Inflammatory macrophage treated with lipopolysaccharide for 4 hours (primary cell): Measurements from ENCODE around the gene NAA40.

Experiments used
- DNase-seq: peaks from one replicate; pipeline ENCODE4 v3.0.0-alpha.2; 2020

NAA40 gene

GRCh38 chr11:63913866-63914830, 24.7 kb upstream of the NAA40 start:
- DNase-seq = no peak

- no peak for DNase-seq
These were observed 23.7 kb upstream of the NAA40 start for GRCh38 chr11:63914896-63915691.

- no peak for DNase-seq
These were observed 22.6 kb upstream of the NAA40 start for GRCh38 chr11:63915961-63916836.

DNA sequence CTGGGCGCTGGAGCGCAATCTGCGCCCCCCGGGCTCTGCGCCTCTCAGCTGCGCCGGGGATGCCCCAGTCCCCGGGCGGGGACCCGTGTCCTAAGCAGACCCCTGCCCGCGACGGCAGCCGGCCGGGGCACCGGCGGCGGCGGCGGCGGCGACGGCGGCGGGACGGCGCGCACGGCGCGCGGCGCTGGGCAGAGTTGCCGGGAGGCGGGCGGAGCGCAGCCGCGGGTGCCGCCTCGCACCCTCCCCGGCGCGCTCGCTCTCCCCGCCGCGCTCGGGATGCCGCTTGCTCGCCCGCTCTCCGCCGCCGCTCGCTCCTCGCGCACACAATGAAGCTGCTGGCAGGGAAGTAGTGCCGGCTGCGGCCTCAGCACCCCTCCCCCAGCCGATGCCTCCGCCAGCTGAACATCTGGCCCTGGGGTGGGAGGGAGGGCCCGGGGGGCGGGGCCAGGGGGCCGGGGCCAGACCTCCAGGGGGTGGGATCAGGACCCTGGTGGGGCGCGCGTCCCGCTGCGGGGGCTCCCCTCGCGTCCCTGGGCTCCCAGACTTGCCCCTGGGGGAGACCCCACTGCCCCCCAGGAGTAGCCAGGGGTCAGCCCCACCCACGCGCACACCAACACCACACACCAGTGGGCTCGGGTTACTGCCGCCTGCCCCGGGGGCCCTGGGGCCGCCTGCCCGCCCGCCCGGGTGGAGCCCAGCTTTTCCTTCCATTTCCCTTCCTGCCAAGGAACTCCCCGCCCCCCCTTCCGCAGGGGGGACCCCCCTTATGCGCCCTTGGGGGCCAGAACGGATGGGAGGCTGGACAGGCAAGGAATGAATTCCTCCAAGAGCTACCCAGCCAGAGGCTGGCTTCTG, 21.7 kb upstream of the NAA40 start, which contains the start of gene RCOR2:
TSS of gene RCOR2 (minus strand) at position 328 of the 855 bp plus-strand sequence. CDS start 708 bp downstream, outside the sequence.
- peak; percentile 51 for DNase-seq

DNA sequence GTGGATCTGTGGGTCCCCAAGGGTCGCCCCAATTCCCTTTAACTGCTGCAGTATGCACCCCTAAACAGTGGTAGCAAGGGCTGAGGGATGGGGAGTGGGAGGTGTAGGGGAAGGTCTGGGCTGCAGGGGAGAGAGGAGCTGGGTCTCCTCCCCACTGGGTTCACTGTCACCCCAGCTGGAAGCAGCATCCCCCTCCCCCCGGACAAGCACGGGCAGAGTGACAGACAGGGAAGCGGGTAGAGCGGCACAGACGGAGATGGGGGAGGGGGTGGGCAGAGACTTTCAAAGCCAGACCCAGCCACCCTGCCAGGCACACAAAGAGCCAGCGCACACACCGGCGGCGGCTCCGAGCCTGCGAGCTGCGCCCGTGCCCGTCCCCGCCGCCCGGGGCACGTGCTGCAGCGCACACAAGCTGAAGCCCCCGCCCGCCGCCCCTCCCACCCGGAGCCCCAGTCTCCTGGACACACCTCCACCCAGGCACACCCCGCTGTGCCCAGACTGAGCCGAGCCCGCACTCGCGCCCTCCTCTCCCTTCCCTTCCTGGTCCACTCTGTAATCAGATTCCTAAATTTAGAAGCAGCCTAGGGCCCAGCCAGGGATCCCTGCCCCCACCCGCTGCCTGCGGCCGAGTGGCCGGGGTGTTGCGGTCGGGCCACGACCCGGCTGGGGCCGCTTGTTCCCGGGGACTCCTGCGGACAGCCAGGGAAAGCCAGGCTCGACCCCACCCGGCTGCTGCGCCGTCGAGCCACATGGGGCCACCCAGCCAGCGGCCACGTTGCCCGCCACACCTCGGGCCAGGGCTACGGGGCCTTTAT, 20.9 kb upstream of the NAA40 start:
- no peak for DNase-seq

DNA sequence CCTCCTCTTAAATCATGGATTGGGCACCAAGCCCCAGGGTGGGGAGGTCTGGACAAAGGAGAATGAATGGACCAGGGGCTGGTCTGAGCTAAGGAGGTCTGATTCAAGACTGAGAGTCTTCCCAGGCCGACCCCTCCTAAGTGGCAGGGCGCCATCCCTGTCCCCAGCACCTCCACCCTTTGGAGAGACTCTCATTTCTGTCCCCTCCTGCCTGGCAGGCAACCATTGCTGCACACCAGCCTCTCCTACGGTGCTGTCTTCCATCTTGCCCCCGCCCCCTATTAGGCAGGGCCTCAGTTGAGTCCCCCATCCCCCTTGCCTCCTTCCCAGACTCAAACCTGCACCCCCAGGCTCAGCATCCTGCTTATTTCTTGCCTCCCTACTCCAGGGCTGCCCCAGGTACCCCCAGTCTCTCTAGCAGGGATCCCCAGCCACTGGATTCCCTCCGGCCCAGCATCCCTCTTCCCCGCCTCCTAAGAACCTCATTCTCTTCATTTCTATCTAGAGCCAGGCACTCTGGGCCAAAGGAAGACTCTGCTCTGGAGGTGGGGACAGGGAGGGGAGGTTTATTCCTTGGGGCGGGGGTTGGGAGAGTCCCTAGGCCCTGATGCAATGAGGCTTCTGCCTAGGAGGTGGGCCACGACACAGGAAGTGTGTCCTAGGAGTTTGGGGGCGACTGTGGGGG, 20.2 kb upstream of the NAA40 start:
- no peak for DNase-seq

DNA sequence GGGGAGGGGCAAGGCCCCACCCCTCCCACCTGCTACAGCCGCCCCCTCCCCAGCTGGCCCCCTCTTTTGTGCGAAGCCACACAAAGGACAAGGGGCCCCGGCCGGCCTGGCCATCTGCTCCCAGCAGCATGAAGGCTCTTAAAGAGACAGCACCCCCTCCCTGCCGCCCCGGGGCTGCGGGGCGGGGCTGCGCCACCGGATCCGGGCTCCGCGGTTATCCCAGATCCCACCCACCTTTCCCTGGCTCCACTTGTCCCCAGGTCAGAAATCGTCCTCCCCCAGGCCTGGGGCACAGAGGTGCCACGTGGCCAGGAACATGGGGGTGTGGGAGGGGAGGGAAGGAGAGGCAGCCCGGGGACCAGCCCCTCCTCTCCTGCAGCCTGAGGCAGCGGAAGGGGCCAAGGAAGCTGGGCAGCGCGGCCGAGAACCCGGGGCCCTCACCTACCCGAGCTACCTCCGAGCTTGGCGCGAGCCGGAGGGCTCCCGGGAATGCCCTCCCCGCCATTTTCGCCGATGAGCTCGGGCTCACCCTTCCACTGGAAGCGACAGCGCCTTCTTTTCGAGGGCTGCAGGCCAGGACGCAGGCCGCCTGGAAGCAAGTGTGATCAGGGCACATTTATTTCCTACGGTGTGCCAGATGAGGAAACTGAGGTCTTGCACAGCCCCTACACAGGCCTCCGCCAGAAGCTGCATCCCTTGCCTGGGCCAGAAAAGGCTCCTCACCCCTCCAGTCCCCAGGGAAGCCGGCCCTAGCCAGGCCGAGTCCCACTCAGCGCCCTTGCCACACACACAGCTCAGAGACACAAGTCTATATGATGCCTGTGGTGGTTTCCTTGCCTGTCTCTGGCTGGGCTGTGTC, 19.3 kb upstream of the NAA40 start:
- no peak for DNase-seq

GRCh38 chr11:63920126-63920938, 18.5 kb upstream of the NAA40 start:
- no peak for DNase-seq

DNA sequence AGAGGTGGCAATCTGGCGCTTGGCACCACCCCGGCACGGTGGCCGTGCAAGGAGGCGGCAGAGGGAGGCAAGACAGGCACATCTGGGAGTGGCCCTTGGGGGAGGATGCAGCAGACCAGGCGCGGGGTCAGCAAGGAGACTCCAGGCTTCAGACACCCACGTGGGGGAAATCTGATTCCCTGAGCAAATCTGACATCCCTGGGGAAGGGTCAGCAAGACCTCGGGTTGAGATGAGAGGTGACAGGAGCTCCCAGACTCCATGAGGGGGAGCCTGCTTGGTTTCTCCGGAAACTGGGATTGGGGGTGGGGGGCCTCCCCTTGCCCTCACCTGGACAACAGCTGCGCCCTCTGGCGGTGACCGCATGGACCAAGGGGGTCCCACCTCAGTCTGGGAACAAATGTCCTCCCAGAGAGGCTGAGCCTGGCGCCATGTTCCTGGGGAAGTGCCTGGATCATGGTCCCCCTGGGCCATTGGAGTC, 17.8 kb upstream of the NAA40 start:
- DNase-seq = no peak

- DNase-seq = no peak
These were observed 16.1 kb upstream of the NAA40 start for GRCh38 chr11:63922673-63923192.

DNA sequence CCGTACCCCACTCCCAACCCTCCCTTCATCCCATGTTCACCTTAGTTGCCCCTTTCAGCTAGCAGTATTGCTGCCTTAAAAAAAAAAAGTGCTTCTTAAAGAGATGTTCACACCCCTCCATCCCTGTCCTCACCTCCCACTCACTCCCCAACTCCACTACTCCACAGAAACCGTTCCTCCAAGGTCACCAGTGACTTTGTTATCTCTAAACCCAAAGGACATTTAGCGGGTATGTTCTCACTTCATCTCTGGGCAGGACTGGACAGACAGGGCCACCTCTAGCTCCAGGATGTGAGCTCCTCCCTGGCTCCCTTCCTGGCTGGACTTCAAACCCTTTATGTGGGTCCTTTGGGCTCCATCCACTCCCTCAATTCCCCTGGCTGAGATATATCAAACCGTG, 15.5 kb upstream of the NAA40 start:
- no peak for DNase-seq

- no peak for DNase-seq
These were observed 9.2 kb upstream of the NAA40 start for GRCh38 chr11:63929616-63930015.

- DNase-seq = no peak
These were observed 7.8 kb upstream of the NAA40 start for GRCh38 chr11:63931045-63931444.

- DNase-seq = no peak
These were observed 6.9 kb upstream of the NAA40 start for GRCh38 chr11:63931876-63932275.

DNA sequence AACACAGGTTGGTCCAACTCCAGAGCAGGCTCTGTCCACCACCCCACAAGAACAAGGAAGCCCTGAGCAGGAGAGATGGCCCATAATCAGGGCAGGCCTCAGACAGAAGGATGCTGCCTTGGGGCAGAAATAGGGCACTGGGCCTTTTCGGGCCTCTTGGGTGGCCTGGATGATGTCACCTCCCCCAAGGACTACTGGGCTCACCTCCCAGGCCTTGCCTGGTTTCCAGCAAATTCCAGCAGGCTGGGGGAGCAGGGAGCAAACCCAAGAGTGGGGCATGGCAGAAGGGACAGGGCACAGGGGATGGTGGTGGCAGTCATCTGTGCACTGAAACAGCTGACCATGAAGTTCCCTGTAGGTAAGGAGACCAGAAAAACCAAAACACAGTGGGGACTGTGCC, 5.3 kb upstream of the NAA40 start:
- no peak for DNase-seq

- DNase-seq = no peak
These were observed 906 bp upstream of the NAA40 start for GRCh38 chr11:63937713-63938478.

- DNase-seq = no peak
These were observed 642 bp downstream of the NAA40 start for GRCh38 chr11:63939397-63939891.
